Skeletal muscle cell (primary cell): Measurements from ENCODE around the gene AQP3.

Source experiments
- DNase-seq: peaks from one replicate; pipeline ENCODE4 v3.0.0-alpha.2; 2010; ENCODE audit warnings: low read depth
- H3K4me3 ChIP-seq: 2 replicates; pipeline ENCODE4 v1.5.1; 2011; ENCODE audit warnings: low read depth, mild to moderate bottlenecking, control low read depth, low read length, moderate library complexity

AQP3 gene

GRCh38 chr9:33445389-33446239 lies 1.8 kb downstream of the AQP3 start:
- no peak for DNase-seq

GRCh38 chr9:33443464-33444154 lies 3.8 kb downstream of the AQP3 start:
- H3K4me3 ChIP-seq, result no peak overlapping the region
- no peak for DNase-seq

More at GRCh38 chr9:33445389-33446239, 1.8 kb downstream of the AQP3 start:
- H3K4me3 ChIP-seq, result no peak overlapping the region

- DNase-seq, result no peak
- H3K4me3 ChIP-seq, result no peak overlapping the region
Observed at GRCh38 chr9:33443047-33443446, 4.3 kb downstream of the AQP3 start.

GRCh38 chr9:33442125-33442524 lies 5.3 kb downstream of the AQP3 start:
- DNase-seq, result no peak
- H3K4me3 ChIP-seq, result no peak overlapping the region

DNA sequence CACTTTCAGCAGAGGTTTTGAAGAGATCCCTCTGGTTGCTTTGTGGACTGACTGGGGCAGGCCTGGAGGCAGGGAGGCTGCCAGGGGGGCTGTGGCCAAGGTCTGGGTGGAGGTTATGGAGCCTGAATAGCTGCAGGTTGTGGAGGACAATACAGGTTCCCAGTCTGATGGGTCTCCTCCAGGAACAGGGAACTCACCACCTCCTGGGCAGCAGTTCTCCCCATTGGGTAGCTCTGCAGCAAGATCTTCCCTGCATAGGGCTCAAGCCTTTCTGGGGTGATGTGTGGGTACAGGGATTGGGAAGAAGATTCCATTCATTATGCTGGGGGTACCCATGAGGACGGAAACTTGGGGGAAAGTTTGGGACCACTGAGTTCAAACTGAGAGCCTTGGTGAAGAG lies 6.8 kb downstream of the AQP3 start:
- DNase-seq, result no peak

GRCh38 chr9:33440204-33440603 lies 7.2 kb downstream of the AQP3 start:
- no peak overlapping the region for H3K4me3 ChIP-seq
- DNase-seq, result no peak

More for the DNA sequence above, 6.8 kb downstream of the AQP3 start:
- H3K4me3 ChIP-seq, result no peak overlapping the region

DNA sequence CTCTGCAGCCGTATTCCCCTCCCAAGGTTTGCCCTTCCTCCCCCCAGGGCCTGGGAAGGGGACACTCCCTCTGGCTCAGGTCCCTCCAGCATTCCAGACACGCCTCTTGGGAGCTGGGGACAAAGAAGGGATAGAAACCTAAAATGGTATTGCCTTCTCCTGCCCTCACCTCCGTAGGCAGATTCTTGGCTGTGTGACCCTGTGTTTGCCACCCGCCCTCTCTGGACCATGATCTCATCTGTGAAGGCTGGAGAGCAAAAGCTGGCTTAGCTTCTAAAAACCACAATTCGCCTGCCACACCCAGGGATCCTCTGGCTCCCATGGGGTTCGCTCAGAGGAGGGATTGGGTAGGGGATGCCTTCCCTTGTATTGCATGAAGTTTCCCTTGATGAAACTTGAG lies 7.7 kb downstream of the AQP3 start:
- no peak overlapping the region for H3K4me3 ChIP-seq
- DNase-seq, result no peak

DNA sequence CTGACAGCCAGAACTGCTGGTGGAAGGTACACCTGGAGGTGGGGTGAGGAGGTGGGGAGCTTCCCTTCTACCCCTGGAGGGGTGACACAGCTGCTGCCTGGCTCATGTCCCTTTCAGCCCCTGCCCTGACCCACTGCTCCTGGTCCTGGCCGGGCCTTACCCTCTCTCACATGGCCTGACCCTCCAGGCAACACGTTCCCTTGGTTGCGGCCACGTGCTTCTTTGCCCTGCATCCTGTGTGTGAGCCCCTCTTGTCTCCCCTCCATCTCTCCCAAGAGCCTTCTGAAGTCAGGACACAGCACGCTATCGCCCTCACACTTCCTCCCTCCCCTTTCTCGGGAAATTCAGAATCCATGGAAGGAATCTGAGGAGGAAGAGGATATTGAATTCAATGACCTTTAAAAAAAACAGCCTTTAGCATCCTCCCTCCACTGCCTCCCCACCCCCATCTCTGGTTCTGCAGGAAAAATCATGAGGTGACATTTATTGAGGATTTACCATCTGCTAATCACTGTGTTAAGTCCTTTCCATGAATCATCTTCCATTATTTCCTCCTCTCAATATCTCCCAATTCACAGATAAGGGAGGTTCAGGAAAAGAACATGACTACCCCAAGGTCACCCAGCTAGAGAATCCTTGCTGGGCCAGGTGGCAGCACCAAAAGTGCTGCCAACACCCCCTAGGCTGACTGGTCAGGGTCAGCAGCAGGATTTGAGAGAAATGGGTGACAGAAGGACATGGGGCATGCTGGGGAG lies 8.3 kb downstream of the AQP3 start:
- no peak overlapping the region for H3K4me3 ChIP-seq
- DNase-seq, result no peak

- no peak for DNase-seq
Observed at GRCh38 chr9:33437898-33438297, 9.5 kb downstream of the AQP3 start.

DNA sequence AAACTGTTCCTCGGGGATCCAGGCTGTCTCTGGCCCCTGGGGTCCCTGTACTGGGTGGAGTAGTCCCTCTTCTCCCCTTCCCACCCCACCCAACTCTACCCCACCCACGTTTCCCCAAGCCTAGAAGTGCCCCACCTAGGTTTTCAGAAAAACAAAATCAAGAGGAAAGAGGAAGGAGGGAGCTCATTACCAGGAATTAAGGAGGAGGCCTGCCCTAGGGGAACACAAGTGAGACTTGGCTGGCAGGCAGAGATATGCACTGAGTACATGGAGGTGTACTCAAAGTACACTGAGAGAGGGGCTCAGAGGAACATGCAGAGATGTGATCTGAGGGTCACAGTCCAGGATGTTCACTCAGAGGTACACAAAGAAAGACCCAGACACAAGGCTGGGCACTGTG lies 10.2 kb downstream of the AQP3 start:
- no peak for DNase-seq
- H3K4me3 ChIP-seq, result no peak overlapping the region

More at GRCh38 chr9:33437898-33438297, 9.5 kb downstream of the AQP3 start:
- no peak overlapping the region for H3K4me3 ChIP-seq

DNA sequence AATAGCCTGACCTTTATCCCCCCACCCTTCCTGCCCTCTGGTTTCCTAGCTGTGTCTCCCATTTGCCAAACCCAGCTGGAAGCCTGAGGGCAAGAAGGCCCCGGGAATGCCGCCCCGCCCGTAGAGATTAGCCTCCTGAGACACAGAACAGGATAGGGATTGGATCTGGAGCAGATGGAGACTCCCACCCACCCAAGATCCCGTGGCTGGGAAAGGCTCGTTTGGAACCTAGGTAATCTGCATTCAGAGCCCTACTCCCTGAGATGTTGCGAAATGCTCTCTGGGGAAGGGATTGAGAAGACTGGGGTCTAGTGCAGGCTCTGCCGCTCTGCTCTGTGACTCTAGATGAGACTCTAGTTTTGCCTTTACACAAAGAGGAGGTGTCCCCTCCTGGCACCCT lies 10.9 kb downstream of the AQP3 start:
- H3K4me3 ChIP-seq, result no peak overlapping the region
- DNase-seq, result no peak

GRCh38 chr9:33435821-33436277 lies 11.5 kb downstream of the AQP3 start:
- no peak for DNase-seq
- H3K4me3 ChIP-seq, result no peak overlapping the region

DNA sequence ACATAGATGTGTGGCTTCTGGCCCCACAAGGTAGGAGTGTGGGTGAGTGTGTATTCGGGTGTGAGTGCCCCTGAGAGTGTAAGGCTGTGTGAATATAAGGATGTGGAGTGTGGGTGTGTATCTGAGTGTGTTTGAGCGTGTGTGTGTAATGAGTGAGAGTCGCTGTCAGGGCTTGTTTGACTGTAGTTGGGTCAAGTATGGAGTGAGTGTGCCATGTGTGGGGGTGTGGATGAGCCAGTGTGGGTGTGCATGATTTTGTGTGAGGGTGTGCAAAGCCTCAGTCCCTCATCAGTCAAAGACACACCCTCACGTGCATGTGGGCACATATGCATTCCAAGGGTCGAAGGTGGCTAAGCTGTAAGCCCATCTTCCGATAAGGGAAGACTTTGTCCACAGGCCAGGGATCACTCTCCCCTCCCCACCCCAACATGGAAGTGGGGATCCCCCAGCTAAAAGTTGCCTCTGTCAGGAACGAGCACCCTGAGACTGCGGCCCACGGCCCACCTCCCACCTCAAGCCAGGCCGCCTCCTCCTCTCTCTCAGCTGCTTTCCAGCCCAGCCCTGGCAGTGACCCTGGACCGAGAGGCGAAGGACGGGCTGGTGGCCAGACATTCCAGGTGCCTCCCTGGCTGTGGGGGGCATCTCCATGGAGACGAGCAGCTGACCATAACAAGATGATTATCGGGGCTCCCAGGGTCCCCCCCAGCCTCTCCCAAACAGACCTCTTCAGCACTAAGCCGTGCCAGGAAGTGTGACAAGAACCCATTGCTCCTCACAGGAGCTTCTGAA lies 12.9 kb downstream of the AQP3 start:
- no peak for DNase-seq

DNA sequence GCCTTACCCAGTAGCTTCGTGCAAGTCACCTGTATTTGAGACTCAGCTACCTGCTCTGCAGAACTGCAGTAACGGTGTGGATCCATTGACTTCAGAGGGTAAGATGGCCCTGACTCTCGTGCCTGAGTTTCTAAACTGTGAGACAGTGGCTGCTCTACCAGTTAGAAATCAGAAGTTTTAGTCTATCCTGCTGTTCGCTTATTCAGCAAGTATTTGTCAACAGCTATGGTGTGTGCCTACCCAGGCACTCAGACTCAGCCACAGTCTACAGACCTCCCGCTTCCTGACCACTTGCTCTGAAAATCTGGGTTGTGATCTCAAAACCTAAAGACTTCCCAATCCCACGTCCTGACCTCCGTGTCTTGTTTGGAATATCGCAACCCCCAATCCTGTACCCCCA lies 13.5 kb downstream of the AQP3 start:
- DNase-seq, result no peak
- H3K4me3 ChIP-seq, result no peak overlapping the region

More for the DNA sequence above, 12.9 kb downstream of the AQP3 start:
- no peak overlapping the region for H3K4me3 ChIP-seq

DNA sequence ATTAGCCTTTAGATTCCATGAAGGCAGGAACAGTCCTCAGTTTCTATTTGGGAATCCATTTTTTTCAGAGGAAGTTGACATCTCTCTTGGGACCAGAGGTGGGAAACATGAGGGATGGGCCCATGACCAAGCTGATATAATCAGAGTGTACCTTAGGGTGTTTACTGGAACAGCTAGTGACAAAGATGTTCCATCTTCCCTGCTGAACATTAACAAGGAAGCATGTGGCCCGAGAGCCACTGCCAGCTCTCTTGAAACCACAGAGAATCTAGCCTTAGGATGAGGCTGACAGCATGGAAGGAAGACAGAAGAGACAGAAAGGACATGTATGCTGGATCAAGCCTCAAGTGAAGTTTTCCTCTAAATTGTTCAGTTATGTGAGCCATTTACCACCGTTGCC lies 16.0 kb downstream of the AQP3 start:
- no peak overlapping the region for H3K4me3 ChIP-seq
- no peak for DNase-seq

DNA sequence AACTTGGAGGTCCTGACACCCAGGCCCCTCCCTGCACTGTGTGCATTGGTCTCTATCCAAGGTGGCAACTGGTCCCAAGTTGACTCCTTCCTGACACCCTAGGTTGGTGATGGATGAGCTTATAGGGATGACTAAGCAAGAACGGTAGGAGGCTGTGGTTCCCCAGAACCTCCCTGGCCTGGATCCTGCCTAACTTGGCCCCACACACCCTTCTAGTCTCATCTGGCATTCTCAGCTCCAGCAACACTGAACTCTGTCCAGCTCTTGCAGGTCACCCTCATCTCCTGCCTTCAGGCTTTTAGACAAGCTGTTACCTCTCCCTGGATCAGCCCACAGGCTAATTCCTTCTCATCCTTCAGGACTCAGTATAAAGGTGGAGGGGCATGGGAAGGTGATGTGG lies 16.5 kb downstream of the AQP3 start:
- DNase-seq, result no peak
- no peak overlapping the region for H3K4me3 ChIP-seq

DNA sequence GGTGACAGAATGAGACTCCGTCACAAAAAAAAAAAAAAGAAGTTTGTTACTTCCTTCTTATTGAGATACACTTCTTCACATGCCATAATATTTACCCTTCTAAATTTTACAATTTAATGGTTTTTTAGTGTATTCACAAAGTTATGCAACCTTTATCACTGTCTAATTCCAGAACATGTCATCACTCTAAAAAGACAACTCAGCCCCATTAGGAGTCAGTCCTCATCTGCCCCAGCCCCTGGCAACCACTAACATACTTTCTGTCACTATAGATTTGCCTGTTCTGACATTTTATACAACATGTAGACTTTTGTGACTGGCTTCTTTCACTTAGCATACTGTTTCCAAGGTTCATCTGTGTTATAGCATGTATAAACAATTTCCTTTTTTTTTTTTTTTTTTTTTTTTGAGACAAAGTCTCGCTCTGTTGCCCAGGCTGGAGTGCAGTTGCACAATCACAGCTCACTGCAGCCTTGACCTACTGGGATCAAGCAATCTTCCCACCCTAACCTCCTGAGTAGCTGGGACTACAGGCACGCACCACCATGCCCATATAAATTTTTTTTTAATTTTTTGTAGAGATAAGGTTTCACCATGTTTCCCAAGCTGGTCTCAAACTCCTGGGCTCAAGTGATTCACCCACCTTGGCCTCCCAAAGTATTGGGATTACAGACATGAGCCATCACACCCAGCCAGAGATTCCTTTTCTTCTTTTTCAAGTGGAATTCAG lies 18.0 kb downstream of the AQP3 start:
- H3K4me3 ChIP-seq, result no peak overlapping the region
- DNase-seq, result no peak

GRCh38 chr9:33426843-33427293 lies 20.5 kb downstream of the AQP3 start:
- H3K4me3 ChIP-seq, result no peak overlapping the region
- no peak for DNase-seq

- no peak for DNase-seq
Observed at GRCh38 chr9:33425128-33425533, 22.3 kb downstream of the AQP3 start.

More at GRCh38 chr9:33425128-33425533, 22.3 kb downstream of the AQP3 start:
- H3K4me3 ChIP-seq, result no peak overlapping the region
